Testis (tissue), 2 donors: Measurements from ENCODE around the gene BAIAP2.

Experiments
- POLR2A ChIP-seq: fragments of 450-650 bp; IDR thresholded peaks from one replicate; pipeline ENCODE4 v1.6.1; 2017; ENCODE audit warnings: antibody characterized with exemption, mild to moderate bottlenecking, moderate library complexity
- TF ChIP-seq, protein P1 (sequence below), 3 experiments: fragments of 450-650 bp in 2 of 3; fragments of 200-600 bp in 1 of 3; sonication (generic) in 1 of 3; IDR thresholded peaks; one replicate each; pipeline ENCODE4 v1.5.1; 2016 to 2019; ENCODE audit warnings: antibody characterized with exemption in 3 of 3, mild to moderate bottlenecking in 2 of 3, moderate library complexity in 1 of 3

DNA sequence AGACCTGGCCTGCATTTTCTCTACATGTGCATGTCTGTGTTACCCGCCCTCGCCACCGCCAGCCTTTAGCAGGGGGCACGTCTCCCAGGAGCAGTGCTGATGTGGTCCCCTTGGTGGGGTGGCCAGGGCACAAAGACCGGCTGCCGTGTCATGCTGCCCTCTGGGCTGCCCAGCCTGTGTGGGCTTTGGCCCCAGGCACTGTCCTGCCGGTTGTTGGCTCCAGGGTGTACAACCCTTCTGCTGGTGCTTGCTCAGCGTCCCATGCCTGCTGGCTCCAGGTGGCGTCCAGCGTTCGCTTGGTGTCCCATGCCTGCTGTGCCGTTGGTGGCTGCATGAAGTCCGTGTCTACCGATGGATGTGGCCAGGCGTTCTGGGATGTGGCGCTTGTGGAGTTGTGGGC lies 4.1 kb downstream of the BAIAP2 start:
- TF ChIP-seq, protein P1, sequence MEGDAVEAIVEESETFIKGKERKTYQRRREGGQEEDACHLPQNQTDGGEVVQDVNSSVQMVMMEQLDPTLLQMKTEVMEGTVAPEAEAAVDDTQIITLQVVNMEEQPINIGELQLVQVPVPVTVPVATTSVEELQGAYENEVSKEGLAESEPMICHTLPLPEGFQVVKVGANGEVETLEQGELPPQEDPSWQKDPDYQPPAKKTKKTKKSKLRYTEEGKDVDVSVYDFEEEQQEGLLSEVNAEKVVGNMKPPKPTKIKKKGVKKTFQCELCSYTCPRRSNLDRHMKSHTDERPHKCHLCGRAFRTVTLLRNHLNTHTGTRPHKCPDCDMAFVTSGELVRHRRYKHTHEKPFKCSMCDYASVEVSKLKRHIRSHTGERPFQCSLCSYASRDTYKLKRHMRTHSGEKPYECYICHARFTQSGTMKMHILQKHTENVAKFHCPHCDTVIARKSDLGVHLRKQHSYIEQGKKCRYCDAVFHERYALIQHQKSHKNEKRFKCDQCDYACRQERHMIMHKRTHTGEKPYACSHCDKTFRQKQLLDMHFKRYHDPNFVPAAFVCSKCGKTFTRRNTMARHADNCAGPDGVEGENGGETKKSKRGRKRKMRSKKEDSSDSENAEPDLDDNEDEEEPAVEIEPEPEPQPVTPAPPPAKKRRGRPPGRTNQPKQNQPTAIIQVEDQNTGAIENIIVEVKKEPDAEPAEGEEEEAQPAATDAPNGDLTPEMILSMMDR (IDR thresholded peaks at IDR 0.05), result no peak
- TF ChIP-seq POLR2A, result no peak
